Neural progenitor cell (in vitro differentiated cells): Measurements from ENCODE around the gene ARHGAP22.

Experiments
- CTCF ChIP-seq: fragments of 200-600 bp; sonication (generic); IDR thresholded peaks from 2 replicates; pipeline ENCODE4 v1.5.1; 2017; ENCODE audit warnings: antibody characterized with exemption, mild to moderate bottlenecking
- EZH2 ChIP-seq: fragments of 200-600 bp; sonication (generic); IDR thresholded peaks from 2 replicates; pipeline ENCODE4 v1.6.1; 2017; ENCODE audit warnings: antibody characterized with exemption, mild to moderate bottlenecking, moderate library complexity

GRCh38 chr10:48455392-48456151 is 149.3 kb downstream of the ARHGAP22 start:
- TF ChIP-seq CTCF (no peak), EZH2 (no peak)
